Activated CD4-positive, alpha-beta T cell treated with anti-CD3 and anti-CD28 coated beads, Interleukin-2, Interleukin-4, amounts not matched to agents 100 ng/mL and 50 ng/mL, durations not matched to agents 16 hours and 8 hours (primary cell): ENCODE measurements around the gene EXOC3.
"Not testable (repeated sequence)": the region's sequence is repeated elsewhere in the genome, so short reads cannot be mapped to it uniquely, and the experiment has no call there.

Source experiments
- DNase-seq: peaks from one replicate; pipeline ENCODE4 v3.0.0-alpha.2; 2020; ENCODE audit warnings: low spot score

Gene EXOC3

DNA sequence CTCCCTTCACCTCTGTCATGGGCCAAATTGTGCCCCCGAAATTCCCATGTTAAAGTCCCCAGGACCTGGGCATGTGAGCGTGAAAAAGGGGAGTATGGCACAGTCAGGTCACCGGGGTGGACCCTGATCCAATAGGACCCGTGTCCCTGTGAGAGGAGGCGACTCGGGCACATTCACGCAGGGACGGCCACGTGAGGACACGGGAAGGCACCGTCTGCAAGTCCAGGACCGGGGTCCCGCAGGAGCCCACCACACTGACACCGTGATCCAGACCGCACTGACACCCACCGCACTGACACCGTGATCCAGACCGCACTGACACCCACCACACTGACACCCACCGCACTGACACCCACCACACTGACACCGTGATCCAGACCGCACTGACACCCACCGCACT lies 43.6 kb downstream of the EXOC3 start:
- DNase-seq, result not testable (repeated sequence)

DNA sequence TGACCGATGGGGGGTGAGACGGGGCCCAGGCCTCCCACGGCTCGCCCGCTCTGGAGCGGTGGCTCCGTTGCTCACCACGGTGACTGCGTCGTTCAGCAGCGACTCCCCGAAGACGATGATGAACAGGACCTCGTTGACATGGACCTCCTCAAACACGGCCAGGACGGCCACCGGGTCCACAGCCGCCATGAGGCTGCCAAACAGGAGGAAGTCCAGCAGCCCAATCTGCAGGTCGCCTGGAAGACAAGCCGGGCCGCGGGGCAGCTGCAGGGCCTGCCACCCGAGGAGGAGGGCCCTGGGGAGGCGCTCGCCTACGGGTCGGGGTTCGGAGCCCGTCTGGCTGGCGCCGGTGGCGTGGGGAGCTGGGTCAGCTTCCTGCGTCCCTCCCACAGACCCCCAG lies 45.3 kb downstream of the EXOC3 start:
- DNase-seq, result no peak

DNA sequence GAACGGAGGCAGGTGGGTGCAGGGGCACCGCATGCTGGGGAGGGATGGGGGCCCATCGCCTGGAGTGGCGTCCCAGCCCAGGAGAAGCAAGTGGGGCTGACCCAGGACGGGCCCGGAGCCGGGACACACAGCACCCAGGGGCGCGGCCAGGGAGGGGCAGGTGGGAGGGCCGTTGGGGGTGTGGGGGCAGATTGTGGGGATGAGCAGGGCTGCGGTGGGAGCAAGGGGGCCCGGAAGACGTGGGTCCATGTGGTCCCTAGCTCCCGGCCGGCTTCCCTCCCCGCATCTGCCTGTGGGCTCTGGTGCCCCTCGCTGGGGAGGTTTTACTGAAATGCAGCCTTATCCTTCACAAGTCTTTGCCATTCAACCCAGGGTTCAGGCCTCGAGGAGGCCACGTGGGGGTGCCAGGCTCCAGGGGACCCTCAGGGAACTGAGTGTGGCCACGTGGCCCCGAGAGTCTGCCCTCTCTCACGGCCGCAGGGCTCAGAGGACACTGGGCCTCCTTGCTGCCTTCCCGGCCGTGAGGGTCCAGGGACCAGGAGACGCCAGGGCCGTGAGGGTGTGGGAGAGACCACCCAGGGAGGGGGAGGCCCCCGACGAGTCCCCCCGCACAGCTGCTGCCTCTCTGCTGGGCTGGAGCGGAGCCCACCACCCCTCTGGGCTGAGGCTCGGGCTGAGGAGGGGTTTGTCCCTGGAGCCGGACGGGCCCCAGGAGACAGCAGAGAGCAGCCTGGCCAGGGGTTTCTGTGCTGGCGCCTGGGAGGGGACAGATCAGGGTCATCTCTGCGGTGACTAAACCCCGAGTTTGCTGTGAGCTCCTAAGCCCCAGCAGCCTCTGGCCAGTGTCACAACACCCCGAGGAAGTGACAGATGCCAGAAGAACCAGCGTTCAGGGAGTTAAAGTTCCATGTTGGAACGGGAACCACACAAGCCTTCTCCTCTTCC lies 46.0 kb downstream of the EXOC3 start:
- no peak for DNase-seq

DNA sequence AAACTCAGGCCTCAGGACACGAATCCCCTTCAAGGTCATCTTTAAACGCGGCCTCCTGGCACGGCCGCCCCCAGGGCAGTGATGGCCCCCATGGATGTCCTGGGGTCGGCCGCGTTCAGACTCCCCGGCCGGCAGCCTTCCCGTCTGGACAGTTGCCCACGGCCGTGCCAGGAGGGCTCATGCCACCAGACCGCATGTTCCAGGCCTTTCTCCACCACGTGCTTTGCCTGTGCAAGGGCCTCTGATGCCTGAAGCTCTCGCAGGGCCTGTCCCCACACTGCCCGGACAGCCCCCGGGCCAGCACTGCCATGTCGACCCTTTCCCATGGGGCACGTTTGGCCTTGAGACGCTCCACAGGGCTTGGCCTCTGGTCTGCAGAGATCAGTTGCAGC lies 46.7 kb downstream of the EXOC3 start:
- no peak for DNase-seq

DNA sequence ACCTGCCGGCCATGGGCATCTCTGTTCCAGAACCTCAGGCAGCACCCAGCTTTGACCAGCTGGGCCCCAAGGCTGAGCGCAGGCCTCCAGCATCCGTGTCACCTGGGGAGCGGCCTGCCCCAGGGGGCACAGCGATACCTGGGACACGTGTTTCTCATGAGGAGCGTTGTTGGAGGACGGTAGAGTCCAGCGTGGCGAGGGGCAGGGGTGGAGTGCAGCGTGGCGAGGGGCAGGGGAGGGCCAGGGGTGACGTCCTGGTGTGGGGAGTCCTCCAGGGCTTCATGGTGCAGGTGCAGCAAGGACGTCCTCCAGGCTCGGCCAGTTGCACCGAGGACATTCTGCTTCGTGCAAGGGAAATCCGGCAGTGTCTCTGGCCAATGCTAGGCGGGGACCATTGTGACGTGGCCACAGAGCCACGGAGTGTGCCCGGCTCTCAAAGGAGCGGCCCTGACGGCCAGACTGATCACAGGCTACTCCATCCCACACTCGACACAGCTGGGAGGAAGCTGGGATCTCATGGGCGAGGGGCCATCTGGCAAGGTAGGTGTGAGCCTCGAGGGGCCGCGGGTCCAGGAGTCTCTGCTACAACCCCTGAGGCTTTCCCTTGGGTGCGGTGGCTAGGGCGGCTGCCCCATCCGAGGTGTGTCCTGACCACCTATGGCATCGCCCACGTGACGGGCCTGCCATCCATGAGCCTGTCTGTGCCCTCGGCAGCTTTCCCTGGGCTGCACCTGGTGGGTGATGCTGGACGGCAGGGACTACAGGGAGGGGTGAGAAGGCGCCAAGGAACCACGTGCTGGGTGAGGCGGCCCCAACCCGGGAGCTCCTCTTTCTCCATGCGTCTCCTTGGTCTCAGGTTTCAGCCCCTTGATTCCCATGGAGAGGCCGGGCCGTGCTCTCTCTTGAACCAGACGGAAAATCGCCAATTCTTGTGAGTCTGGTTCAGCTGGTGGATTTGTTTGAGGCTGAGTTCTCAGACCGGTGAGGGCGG lies 47.4 kb downstream of the EXOC3 start:
- no peak for DNase-seq

DNA sequence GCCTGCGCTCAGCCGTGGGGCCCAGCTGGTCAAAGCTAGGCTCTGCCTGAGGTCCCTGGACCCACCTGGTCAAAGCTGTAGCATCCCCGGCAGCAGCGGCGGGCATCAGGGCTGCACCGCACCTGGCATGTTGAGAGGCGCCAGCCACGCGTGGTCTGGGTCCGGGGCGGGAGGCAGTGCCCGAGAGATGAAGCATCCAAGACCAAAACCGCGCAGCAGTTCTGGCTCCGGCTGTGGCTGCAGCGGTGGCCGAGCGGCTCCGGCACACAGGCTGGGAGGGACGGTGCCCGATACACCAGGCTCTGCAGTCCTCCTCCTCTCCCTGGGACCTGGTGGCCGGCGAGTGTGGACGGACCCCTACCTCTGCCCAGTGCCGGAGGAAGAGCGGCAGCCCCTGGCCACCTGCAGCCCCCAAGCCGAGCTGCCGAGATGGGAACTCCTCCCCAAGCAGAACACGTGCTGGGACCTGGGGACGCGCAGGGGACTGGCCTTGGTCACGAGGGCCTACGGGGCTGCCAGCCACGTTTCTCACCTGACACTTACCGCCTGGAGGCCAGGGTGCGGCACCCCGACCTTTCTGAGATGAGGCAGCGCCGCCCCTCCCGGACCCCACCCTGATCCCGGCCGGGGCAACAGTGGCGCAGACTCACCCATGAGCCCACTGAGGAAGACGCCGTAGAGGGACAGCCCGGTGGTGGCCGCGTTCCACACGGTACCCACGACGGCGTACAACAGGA lies 48.3 kb downstream of the EXOC3 start:
- no peak for DNase-seq

DNA sequence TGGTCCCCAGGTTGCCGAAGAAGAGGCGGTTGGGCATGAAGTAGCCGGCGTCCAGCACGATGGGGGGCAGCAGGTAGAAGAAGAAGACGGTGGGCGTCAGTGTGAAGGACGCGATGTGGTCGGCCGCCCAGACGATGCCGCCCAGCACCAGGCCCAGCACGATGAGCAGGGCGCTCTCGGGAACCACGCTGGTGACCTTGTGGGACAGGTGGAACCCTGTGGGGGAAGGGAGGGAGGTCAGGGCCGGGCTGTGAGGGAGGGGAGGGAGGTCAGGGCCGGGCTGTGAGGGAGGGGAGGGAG lies 48.8 kb downstream of the EXOC3 start:
- DNase-seq, result no peak

DNA sequence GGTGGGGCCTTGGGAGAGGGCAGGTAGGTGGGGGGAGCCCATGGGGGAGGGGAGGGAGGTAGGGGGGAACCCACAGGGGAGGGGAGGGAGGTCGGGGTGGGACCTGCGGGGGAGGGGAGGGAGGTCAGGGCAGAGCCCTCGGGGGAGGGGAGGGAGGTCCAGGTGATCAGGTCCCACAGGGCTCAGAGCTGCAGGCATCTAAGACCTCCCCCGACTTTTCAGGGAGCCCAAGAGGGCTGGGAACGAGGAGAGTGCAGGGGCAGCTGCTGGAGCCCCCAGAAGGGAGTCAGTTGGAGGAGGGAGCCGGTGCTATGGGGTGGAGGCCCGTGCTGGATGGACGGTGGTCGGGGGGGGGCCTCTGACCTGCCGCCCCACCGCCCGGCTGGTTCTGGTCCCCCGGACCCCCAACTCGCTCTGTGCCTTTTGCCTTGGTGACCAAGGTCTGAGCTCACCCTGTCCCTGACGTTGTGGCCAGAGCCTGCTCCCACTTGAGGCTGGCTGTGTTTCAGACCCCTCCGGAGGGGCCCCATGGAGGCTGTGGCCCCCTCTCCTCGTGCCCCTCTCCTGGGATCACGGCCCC lies 49.4 kb downstream of the EXOC3 start:
- no peak for DNase-seq

DNA sequence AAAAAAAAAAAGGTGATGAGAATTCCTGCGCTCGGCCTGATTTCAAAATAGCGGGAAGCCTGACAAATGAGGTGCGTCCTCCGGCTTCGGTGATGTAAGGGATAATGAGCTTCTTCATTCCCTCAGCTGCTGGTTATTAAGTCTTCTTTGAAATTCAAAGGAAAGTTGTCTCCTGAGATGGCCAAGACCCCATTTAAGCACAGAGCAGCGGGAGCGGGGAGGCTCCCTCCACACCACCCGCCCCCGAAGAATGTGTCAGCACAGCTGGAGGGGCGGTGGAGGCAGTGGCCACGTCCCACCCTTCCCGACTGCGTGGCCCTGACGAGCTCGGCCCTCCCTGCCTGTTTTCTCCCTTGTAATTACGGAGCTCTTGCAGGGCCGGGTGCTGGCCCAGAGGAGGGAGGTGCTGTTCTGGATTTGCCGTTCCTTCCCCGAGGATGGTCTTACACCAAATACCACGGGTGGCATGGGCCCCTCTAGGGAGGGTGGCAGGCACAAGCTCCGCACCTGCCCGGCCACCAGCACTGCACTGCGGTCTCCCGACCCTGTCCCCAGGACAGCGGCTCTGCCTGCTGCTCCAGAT lies 50.2 kb downstream of the EXOC3 start:
- no peak for DNase-seq

DNA sequence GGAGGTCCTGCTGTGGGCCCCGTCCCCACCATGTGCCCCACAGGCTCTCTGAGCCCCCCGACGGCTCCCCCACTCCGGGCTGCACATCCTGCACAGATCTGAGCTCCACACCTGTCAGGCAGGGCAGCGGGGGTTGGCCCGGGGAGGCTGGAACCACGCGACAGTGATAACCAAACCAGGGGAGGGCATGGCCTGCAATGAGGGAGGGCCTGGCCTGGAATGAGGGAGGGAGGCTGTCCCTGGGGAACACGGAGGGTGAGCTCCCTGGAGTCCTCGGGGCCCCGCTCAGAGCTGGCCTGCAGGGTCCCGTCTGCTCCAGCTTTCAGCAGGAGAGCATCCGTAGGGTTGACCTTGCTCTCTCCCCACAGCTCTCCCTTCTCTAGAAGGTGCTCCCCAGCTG lies 50.8 kb downstream of the EXOC3 start:
- no peak for DNase-seq

DNA sequence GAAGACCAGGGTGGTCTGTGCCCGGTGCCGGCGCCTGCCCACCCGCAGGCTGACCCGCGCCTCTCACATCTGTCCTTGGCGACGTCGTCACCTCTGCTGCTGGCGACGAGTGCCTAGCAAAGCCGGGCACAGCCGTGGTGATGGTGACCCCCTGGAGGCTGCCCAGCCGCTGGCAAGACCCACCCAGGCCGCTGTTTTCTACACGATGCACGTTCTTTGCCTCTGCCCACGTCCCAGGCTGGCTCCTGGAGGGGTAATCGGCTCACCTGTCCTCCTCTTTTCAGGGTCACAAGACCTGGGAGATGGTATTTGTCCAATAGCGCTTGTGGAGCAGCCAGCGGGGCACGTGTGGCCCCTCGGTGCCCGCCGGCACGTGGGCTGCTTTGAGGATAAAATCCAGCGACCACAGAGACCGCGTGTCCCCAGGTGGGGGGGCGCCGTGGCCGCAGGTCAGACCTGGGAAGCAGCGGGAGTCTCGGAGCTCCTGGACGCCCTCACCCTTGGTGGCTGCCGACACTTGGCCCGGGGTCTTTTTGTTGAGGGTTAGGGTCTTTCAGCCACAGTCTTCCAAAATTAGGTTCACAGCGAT lies 51.8 kb downstream of the EXOC3 start:
- no peak for DNase-seq

DNA sequence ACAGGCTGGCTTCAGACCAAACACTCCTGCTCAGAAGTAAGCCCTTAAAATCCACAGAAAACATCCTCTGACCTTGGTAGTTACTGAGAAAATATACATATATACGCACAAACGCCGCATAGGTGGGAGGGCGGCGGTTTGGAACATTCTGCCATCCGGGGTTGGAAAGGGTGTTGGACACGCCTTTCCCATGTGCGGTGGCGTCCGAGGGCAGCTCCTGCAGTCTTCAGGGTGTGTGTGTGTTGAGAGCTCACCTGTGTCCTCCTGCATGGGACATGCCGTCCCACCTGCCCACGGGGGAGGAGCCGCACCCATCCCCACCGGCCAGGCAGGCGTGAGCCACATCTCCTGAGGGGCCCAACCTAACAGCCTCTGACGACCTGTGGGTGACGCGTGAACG lies 53.1 kb downstream of the EXOC3 start:
- DNase-seq, result no peak

DNA sequence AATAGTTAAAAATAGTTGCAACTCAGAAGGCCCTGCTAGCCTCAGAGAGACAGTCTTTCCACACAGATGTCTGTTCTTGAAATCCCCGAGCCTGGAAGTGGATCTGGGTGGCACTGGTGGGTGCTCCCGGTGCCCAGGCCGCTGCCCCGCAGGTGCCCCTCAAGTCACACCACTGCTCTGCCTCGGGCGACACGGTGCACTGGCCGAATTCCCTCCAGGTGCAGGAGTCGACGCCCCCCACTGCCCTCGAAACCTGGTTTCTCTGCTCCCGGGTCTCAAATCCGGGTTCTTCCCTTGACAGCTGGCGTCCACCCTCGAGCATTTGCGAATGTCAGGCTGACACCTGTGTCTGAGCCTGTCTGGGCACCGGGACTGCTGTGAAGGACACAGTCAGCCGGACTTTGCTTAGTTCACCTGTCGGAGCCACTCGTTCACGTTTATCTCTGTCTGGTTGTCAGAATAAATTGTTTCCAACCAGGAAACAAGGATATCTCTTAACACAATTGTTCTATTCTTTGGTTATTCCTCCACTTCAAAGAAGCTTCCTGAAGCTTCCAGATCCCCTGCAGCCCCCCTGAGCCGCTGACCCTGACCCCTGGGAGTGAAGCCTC lies 54.2 kb downstream of the EXOC3 start:
- DNase-seq, result no peak

DNA sequence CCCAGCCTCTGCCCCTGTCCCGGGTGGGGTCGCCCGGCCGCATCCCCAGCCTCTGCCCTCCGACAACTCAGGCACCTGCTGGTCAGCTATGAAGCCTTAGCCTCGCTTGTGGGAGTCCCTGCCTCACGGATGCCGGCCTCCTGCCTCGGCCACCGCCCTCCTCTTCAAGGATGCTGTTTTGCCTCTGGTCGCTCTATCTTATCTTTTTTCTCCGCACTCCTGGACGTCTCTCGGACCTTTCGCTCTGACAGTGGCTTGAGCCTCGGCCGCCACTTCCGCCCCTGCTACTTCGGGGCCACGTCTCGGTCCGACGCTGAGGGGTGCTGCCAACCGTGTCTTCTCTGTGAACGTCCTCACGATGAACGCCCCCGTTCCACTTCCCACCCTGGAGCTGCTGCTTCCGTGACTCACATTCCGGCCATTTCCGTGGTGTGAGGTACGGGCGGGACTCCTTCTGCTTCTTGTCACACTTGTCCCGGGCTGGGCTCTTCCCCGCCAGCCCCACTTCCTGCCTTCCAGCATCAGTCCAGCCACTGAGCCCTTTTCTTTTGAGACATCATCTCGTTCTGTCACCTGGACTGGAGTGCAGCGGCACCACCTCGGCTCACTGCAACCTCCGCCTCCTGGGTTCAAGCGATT lies 55.0 kb downstream of the EXOC3 start:
- no peak for DNase-seq

DNA sequence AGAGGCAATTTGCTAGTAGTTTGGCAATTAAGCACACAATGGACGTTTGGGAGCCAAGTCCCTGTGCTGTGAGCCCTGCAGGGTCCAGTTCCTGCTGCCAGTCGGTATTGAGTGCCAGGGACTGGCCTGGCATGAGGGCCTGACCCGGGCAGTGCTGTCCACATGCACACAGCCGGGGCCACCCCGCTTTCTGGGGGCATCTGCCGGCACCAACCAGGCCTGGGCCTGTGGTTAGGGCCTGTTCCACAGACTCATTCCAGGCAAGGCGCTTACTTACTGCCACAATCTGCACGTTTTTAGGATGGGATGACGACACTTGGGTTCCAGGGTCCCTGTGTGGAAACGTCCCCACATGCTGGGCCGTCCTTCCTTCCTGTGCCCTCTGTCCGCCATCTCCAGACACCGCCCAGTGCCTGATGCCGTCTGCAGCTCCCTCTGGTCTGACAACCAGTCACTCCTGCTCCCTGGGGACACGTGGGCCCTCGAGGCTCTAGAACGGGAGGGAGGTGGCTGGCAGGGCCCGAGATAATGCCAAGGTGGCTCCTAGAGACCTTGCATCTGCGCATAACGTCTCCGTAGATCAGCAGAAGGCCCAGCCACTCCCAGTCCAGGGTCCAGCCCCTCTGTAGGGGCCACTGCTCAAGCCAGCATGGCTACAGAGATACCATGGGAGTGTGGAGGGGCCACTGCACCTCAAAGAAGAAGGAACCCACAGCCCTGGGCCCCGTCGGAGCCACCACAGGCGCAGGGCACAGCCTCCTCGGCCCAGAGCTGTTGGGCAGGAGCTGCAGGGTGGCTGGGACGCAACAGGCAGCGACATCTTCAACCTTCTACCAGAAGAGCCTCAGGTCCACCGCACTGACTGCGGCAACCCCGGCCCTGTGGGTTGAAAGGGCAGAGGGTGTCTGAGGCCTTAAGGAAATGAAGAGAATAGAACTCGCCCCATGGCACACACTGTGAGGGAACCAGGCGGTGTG lies 56.5 kb downstream of the EXOC3 start:
- no peak for DNase-seq

DNA sequence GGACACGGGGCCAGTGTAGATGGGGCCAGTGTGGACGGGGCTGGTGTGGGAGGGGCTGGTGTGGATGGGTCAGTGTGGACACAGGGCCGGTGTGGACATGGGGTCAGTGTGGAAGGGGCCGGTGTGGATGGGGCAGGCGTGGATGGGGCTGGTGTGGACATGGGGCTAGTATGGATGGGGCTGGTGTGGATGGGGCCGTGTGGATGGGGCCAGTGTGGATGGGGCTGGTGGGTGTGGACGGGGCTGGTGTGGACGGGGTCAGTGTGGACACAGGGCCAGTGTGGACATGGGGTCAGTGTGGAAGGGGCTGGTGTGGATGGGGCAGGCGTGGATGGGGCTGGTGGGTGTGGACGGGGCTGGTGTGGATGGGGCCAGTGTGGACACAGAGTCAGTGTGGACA lies 57.5 kb downstream of the EXOC3 start:
- DNase-seq, result no peak

DNA sequence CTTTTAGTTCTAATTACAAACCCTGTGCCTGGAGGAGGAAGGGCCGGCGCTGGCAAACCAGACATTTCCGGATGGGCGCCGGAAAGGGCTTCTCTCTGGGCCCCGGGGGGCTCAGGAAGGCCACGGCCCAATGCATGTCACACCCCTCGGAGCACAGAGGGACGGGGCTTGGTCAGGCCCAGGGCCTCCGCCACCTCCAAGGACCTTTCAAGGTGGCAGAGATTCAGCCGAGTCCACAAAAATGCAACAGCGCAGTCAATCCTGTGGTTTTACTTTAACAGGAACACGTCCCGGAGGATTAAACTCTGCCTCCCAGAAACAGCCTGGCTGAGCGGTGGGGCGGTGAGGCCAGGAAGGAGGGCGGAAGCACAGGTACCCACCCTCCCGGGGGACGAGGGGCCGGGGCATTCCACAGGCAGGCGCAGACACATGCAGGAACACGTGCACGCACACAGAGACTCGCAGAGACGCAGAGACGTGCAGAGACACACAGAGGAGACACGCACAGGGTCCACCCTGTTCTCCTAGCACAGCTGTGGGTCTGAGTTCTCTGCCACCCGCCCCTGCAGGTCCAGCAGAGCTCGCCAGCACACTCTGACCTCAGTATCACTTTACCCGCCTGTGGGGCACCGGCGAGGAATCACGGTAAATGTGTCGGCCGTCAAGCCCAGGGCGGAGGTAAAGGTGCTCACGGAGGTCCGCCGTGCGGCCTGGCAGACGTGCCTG lies 58.3 kb downstream of the EXOC3 start:
- DNase-seq, result no peak

DNA sequence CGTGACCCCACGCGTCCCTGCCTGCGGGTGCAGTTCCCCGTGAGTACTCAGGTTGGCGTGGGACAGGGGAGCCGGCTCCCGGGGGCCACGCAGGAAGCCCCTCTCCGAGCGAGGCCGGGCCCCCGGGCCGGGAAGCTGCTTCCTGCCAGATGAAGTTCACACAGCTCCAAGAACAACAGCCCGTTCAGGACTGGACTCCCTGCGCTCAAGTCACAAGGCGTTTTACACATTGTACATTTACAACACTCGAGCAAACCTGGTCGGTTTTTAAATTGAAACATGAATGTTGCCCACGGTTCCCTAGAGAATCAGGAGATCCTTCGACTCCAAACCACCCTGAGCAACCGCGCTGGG lies 58.8 kb downstream of the EXOC3 start:
- no peak for DNase-seq
